ENCODE data around the gene MFSD6.

The MFSD6 gene

DNA sequence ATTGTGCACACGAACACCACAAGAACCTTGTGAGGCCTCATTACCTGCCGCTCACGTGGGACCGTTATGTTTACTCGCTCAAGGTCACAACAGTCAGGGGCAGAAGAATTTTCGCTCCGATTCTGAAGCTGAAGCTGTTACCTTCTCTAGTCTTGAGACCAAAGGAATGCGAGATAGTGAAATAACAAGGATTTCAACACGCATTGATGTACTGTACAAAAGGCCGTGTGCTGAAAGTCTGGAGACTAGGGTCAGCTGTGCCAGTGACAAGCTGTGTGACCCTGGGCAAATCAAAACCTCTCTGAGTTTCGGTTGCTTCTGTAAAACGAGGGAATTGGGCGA lies 125.8 kb downstream of the MFSD6 start:
- peak; percentile 28 to 78 (median 45) for DNase-seq

DNA sequence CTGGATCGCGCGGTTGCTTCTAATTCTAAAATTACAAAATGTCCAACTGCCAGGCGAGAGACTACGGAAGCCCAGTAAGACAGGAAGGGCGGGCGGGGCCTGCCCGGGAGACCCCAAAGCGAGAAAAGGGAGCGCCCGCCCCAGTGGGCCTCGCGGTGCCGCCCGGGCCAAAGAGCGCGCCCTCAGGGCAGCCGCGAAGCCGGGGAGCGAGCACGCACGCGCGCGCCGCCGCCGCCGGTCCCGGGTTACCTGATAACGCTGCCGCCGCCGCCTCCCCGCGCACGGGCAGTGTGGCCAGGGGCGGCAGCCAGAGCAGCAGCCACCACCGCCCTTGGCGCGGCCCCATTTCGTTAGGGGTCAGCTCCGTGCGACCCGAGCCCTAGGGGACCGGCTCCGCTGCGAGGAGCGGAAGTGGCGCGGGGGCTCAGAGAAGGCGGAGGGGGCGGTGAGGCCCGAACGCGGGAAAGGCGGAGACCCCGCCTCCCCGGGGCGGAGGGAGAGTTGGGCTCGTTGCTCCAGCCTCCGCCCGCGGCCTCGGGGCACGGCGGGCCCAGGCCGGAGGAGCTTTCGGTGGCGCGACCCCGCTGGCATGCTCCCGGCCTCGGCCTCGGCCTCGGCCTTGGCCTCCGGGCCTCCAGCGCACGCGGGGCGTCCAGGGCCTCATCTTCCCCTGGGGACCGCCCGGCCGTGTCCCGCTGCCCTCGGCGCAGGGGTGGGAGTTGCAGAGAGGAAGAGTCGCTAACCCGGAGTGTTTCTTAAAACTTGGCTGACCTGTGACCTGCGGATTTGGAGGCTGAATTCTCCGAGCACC lies 126.4 kb downstream of the MFSD6 start, which contains the start of gene NEMP2:
Gene NEMP2 (minus strand): TSS at position 413 of the 811 bp plus-strand sequence. CDS start 67 bp downstream, at position 346.
- peak; percentile 67 to 89 (median 80) for DNase-seq

DNA sequence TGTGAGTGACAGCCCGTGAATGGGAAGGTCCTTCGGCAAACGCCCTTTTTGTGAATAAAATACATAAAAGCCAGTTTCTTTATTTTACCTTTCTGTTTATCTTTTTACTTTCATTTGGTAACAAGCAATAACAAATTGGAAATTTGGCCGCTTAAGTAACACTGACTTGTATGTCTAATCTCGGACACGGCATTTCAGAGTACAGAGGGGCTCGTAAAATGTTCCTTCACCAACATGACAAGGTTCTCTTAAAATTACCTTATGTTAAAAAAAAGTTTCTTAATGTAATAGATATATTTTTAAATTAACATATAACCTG lies 126.9 kb downstream of the MFSD6 start:
- DNase-seq = peak in 1 of 6 experiments; percentile 50

DNA sequence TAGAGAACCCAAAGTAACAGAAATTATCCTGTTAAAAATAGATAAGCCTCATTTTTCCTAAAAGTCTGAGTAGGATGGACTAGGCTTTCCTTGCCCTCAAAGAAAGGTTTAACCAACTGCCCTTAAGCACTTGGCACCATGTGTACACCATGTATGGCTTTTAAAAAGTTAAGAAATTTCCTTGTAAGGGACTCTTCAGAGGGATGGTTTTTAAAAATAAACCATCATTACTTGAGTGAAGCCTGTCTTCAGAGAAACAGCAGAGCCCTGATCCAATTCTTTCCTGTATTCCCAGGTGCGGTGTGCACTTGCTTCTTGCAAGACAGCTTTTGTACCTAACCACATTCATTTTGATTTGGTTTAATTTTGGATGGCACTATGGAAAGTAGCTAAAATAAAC lies 127.4 kb downstream of the MFSD6 start:
- no peak for DNase-seq

DNA sequence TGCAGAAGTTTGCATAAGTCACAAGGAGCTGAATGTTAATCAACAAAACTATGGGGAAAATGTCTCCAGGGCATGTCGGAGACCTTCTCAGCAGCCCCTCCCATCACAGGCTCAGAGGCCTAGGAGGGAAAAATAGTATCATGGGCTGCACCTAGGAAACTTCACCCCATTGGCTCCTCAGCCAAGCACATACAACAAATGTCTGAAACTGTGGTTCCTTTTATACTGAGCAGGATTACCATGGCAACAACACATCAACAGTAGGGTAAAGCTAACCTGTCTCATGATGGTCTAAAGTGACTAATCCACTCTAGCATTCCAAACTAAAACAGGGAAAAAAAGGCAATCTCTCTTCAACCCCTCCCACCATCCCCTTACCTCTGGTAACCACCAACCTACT lies 129.6 kb downstream of the MFSD6 start:
- DNase-seq = peak in 3 of 6 experiments; percentile 11 to 34 (median 29)

DNA sequence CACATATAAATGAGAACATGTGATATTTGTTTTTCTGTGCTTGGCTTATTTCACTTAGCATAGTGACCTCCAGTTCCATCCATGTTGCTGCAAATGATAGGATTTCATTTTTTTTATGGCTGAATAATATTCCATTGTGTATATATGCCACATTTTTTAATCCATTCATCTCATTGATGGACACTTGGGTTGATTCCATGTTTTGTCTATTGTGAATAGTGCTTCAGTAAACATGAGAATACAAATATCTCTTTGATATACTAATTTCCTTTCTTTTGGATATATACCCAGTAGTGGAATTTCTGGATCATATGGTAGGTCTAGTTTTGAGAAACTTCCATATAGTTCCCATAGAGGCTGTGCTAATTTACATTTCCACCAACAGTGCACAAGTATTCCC lies 130.0 kb downstream of the MFSD6 start:
- DNase-seq = no peak

DNA sequence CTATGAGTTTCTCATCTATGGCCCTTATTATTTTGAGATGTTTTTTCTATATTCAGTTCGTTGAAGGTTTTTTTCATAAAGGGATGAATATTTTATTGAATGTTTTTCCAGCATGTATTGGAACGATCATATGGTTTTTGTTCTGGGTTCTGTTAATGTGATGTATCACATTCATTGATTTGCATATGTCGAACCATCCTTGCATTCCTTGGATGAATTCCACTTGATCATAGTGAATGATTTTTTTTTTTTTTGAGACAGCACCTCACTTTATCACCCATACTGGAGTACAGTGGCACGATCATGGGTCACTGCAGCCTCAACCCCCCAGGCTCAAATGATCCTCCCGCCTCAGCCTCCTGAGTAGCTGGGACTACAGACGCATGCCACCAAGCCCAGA lies 131.9 kb downstream of the MFSD6 start:
- peak in 1 of 6 experiments; percentile 8 for DNase-seq

DNA sequence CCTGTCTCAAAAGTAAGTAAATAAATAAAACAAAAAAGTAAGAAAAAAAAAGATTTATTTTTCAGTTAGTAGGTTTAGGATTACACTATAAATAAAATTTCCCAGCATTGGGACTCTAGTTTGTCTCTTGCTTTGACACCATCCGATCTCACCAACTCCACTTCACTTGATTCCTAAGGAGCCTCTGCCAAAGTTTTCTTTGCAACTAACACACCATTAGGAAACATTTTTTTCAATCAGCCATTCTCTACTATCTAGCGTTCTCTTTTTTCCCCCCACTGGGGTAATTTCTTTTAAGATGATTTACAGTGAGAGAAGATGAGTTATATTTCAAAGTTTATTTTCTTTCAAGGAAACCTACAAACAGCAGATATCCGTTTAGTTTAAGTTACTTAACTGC lies 136.9 kb downstream of the MFSD6 start:
- DNase-seq = no peak

DNA sequence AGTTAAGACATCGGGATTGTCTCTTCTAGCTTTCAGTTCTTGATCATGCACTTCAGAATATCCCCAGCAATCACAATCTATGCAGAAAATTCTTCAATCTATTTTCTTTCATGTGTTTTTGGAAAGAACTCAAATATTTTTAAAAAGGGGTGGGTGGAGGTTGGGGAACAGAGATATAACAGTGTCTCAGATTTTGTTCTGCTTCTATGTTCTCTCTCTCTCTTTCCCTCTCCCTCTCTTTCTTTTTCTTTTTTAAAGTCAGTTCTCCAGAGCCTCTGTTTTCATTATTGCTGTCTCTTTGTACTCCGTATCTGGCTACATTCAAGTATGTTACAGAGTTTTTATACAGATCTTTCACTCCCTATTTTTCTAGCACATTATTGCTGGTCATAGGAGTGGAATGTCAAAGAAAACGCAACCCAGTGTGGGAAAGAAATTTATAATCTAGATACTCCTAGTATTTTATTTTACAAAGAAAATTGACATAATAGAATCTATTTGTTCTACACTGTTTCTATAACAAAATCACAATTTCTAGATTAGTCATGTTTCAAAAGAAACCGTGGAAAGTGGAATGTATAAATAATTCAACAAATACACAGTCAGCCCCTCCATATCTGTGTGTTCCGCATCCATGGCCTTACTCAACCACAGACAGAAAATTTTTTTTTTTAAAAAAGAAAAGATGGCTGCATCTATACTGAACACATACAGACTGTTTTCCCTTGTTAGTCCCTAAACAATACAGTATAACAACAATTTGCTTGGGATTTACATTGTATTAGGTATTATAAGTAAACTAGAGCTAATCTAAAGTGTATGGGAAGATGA lies 137.6 kb downstream of the MFSD6 start:
- no peak for DNase-seq

DNA sequence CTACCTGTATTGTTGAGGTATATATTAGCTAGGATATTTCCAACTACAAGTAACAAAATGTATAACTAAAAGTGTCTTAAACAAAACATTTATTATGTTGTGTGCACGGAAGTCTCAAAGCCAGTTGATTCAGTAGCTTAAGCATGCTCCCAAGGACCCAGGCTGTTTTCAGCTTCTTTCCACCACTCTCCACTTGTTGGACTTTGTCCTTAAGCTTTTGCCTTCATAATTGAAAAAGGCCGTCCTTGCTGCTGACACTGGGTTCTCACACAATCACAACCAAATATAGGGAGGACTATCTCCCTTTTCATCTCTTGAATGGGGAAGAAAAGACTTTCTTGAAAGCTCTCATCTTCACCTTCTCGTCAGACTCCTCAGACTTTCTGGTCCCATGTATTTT lies 138.6 kb downstream of the MFSD6 start:
- no peak for DNase-seq

DNA sequence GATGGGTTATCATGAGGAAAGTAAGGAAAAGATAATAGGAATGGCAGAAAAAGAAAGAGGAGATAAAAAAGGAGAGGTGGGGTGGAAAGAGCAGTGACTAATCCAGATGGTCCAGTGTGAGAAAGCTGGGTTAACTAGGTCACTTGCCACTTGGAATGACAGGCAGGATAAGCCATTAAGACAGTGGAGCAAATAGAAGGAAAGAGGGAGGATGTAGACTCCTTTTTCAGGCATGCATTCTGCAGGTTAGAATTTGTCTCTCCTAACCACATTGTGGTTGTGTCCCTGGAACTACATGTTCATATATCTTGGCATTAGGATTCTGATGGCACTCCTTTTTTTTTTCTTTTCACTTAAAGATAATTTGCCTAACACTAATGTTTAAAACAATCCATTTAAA lies 139.7 kb downstream of the MFSD6 start:
- no peak for DNase-seq

DNA sequence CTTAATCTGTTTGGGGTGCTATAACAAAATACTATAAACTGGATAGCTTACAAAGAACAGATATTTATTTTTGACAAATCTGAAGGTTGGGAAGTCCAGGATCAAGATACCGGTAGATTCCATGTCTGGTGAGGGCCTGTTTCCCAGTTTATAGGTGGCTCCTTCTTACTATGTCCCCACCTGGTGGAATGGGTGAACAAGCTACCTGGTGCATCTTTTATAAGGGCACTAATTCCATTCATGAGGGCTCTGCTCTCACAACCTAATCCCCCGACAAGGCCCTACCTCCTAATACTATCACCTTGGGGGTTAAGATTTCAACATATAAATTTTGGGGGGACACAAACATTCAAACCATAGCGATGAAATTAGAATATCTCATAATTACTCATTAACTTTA lies 142.0 kb downstream of the MFSD6 start:
- DNase-seq = no peak

All from stimulated activated naive CD4-positive, alpha-beta T cell (primary cell).